ENCODE results near the gene CPA1.

Gene CPA1

DNA sequence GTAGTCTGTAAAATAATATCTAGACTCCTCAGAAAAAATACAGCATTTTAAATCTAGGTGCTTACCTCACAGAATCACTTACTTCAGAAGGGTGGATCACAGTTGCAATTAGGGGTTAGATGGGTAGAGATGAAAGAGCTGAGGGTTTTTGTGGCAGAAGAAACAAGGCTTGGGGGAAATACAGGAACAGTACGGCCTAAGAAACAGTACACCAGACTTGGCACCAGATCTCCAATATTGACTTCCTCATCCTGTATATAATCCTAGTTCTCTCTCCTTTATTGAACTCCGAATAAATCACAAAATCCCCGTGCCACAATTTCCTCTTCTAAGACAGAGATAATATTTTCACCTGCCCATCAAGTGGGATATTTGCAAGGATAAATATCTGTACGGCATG is 46.3 kb downstream of the CPA1 start:
- DNase-seq (ENCODE audit: low read depth in 3 of 3): no peak

DNA sequence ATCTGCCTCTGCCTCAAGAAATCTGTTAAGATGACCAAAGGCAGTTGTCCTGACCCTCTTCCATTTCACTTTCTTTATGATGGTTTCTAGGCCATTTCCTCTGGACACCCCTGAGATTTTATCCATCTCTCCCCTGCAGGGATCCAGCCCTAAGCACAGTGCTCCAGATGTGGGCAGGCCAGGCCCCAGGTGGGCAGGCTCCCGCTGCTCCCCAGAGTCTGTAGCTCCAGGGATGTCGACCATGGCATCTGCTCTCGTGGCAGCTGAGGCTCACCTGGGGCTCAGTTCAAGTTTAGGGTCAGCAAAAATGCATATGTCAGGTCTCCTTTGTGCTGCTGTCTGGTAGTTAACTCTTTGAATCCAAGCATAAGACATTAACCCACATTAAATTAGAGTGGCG is 48.7 kb downstream of the CPA1 start:
- DNase-seq (ENCODE audit: low read depth in 3 of 3): no peak

DNA sequence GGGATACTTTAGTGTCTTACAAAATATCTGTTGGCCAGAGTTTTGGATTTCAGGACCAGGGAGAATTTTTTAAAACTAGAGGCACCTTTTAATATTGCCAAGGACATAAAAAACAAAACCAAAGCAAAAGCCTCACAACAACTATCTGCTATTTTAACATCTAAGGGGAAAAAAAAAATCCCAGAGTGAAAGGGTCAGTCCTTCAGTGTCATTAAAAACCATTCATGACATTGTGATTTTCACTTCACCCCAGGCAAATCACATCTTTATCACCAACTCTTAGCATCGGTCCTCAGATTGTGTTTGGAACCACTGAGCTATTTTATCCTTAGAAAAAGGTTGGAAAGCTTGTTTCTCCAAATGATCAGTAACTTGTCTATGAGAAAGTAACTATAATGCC is 49.8 kb downstream of the CPA1 start:
- DNase-seq (ENCODE audit: low read depth in 3 of 3): no peak

DNA sequence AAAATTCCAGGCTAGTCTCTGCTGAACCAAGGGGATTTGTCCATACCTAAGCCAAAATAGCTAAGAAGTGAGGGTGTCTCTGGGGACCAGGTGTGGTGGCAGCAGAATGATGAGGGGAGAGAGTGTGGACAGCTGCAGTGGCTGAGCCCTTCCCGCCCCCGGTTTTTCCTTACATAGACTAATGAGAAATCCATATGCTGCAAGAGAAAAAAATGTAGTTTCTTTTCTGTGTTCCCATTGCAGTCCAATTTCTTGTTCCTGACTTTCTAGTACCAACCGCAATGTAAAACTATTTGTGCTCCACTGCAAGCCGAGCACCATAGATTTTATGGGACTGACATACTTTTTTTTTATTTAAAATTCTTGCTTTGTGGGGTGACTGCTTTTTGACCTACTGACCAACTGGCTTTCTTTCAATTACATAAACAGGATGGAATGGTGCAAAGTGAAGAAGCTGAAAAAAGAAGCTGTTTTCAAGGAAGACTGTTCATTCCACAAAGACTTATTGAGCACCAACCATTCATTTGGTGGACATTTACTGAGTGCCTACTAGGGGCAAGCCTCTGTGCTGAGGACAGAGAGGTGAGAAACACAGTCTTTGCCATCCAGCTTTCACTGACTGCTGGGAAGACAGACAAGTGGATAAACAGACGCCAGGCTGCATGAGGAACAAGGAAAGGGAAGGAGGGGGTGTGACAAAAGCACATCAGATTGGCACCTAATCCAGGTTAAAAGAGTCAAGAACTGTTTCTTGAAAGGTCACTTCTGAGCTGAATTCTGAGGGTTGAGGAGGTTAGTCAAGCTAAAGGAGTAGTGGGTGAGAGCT is 50.8 kb downstream of the CPA1 start:
- no peak for DNase-seq (ENCODE audit: low read depth in 3 of 3)

DNA sequence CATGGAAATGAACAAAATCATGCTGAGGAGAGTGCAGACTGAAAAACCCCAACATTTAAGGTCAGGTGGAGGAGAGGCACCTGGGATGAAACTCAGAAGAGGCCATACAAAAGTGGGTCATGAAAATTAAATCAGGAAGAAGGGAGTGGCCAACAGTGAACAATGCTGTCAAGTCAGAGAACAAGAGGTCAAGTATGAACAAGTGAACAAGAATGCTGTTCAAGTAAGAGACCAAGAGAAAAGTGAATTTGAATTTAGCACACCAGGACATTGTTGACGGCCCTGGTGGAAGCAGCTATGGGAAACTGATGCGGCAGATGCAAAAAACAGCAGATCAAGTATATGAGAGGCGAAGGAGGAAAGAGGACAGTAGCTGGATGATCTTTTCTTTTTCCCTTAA is 52.6 kb downstream of the CPA1 start:
- DNase-seq (ENCODE audit: low read depth in 3 of 3): no peak

DNA sequence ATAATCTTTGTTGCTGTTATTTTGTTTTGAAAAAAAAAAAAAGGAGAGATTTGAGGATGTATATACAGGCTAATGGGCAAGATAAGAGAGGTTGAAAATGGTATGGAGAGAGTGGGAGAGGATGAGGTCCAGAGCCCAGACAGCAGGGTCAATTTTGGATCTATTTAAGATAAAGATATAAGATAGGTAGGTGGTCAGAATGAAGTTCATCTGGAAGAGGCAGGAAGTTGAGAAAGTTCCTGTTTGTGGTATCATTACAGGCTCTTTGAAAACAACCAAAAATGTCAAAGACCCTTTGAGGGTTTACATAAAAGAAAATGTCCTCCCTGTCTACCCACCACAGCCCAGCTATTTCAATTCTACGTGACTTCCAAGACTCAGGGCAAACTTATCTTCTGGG is 53.0 kb downstream of the CPA1 start:
- DNase-seq (ENCODE audit: low read depth in 3 of 3): no peak

DNA sequence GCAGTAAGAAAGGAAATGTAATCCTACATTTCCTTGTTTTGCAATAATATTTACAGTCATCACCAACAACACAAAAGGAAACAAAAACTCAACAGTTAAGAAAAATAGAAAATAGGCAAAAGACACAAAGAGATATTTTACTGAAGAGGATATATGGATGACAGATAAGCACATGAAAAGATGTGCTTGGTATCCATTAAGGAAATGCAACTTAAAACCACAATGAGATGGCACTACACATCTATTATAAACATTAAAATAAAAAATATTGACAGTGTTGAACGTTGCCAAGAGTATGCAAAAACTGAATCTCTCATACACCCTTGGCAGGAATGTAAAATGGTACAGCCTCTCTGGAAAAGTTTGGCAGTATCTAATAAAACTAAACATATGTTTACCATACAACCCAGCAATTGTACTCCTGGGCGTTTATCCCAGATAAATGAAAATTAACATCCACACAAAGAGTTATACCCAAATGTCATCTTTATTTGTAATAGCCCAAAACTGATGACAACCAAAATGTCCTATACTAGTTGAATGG is 55.1 kb downstream of the CPA1 start:
- no peak for DNase-seq (ENCODE audit: low read depth in 3 of 3)

GRCh38 chr7:130436253-130436652 is 56.0 kb downstream of the CPA1 start:
- DNase-seq (ENCODE audit: low read depth in 3 of 3): no peak

All from stimulated activated CD4-positive, alpha-beta T cell treated with anti-CD3 and anti-CD28 coated beads, TNF-alpha, amount 100 ng/mL, for 24 hours (primary cell).